HG03175 (cell line): ENCODE data around the gene COX19.
A peak's percentile ranks its signal among the peaks of the same experiment; 100 is the strongest.
"Not testable (repeated sequence)": the region's sequence is repeated elsewhere in the genome, so short reads cannot be mapped to it uniquely, and the experiment has no call there.

Source experiments
- ATAC-seq: cut with Tn5 transposase; IDR thresholded peaks from one replicate; pipeline ENCODE4 v1.9.1; 2021; ENCODE audit warnings: mild to moderate bottlenecking, moderate library complexity; ENCODE audit not compliant: unreplicated experiment

The COX19 gene

GRCh38 chr7:949021-949934 is 26.1 kb downstream of the COX19 start:
- ATAC-seq, result no peak

- ATAC-seq, result no peak
These were observed 27.7 kb downstream of the COX19 start for GRCh38 chr7:947391-948210.

GRCh38 chr7:946256-946996 is 28.9 kb downstream of the COX19 start:
- no peak for ATAC-seq

GRCh38 chr7:945556-946255 is 29.6 kb downstream of the COX19 start:
- no peak for ATAC-seq

GRCh38 chr7:945147-945555 is 30.2 kb downstream of the COX19 start:
- ATAC-seq, result no peak

- no peak for ATAC-seq
These were observed 30.6 kb downstream of the COX19 start for GRCh38 chr7:944744-945143.

- not testable (repeated sequence) for ATAC-seq
These were observed 31.6 kb downstream of the COX19 start for GRCh38 chr7:943793-944192.

GRCh38 chr7:940599-941408 is 34.5 kb downstream of the COX19 start:
- ATAC-seq, result no peak

- no peak for ATAC-seq
These were observed 35.5 kb downstream of the COX19 start for GRCh38 chr7:939843-940242.

GRCh38 chr7:938546-939185 is 36.7 kb downstream of the COX19 start:
- ATAC-seq, result no peak

- no peak for ATAC-seq
These were observed 37.4 kb downstream of the COX19 start for GRCh38 chr7:937856-938484.

- ATAC-seq, result peak; percentile 88
These were observed 38.8 kb downstream of the COX19 start for GRCh38 chr7:936386-937054.

GRCh38 chr7:935874-936385 is 39.4 kb downstream of the COX19 start:
- no peak for ATAC-seq

GRCh38 chr7:935164-935873 is 40.0 kb downstream of the COX19 start:
- ATAC-seq, result no peak

- ATAC-seq, result no peak
These were observed 40.7 kb downstream of the COX19 start for GRCh38 chr7:934469-935163.

GRCh38 chr7:932651-932975 is 42.7 kb downstream of the COX19 start:
- ATAC-seq, result no peak
